NCI-H2196 treated with DMSO at 0.1 percent for 48 hours (cell line): ENCODE measurements around the gene SOCS4.
"Not testable (repeated sequence)": the region's sequence is repeated elsewhere in the genome, so short reads cannot be mapped to it uniquely, and the experiment has no call there.

Experiments
- DNase-seq: peaks from one replicate; lab custom pipeline; 2025; ENCODE audit not compliant: unreplicated experiment; lab: John Stamatoyannopoulos, UW

SOCS4 gene, protein sequence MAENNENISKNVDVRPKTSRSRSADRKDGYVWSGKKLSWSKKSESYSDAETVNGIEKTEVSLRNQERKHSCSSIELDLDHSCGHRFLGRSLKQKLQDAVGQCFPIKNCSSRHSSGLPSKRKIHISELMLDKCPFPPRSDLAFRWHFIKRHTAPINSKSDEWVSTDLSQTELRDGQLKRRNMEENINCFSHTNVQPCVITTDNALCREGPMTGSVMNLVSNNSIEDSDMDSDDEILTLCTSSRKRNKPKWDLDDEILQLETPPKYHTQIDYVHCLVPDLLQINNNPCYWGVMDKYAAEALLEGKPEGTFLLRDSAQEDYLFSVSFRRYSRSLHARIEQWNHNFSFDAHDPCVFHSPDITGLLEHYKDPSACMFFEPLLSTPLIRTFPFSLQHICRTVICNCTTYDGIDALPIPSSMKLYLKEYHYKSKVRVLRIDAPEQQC

DNA sequence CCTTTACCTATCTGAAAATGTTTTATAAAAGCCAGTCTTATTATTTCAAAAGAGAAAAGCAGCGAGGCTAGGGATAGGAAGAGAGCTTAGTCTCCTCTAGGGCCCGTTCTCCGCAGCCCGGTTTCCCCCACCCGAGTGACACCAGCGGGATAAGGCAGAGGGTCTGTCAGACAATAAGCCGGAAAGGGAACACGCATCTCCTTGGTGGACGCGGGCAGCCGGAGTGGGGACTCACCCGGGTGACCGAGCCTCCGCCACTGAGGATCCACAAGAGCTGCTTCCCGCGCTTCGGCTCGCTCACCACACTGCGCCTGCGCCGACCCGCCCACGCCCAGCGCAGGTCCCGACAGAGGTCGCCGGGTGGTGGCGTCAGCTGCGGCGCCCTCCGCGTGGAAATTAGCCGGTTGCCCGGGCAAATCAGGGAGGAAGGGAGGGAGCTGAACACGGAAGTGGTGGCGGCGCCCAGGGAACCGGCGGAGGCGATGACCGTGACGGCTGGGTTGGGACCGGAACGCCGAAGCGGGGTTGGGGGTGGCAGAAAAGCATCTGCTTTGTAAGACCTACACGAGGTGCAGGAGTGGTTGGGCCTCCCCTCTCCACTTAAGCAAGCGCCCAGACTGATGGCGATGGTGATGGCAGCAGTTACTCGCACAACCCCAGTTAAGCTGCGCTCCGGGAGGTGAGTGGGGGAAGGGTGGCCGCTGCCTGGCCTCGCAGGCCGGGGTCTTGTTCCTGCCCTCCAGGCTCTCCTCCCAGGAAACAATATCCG lies at the start of gene SOCS4, which contains the start of gene WDHD1:
TSS of gene SOCS4 (plus strand) at position 444 of the 769 bp plus-strand sequence. CDS start 15,806 bp downstream, outside the sequence.
TSS of gene WDHD1 (minus strand) at position 307 of the 769 bp plus-strand sequence. CDS start 312 bp downstream, outside the sequence.
- DNase-seq = peak; percentile 84

DNA sequence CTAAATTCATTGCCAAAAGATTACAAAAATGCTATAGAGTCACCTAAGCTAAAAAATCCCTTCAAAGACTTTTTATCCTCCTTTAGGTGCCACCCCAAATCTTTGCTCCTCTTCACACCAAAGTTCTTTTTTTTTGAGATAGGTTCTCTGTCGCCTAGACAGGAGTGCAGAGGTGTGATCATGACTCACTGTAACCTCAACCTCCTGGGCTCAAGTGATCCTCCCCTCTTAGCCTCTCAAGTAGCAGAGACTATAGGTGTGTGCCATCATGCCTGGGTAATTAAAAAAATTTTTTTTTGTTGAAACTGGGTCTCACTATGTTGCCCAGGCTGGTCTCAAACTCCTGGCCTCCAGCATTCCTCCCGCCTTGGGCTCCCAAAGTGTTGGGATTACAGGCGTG lies 48.0 kb upstream of the SOCS4 start:
- no peak for DNase-seq

DNA sequence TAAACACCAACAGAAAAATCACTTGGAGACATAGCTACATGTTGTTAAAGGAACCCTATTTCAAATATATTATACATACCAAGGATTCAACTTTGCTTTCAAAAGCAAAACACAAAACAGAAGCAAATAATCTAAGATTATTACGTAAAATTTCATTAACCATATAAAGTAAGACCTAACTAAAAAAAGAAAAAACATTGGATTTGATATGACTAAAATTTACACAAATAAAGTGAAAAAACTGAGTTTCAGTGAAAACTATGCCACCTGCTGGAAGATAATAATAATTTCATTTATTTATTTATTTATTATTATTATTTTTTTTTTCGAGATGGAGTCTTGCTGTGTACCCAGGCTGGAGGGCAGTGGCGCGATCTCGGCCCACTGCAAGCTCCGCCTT lies 45.3 kb upstream of the SOCS4 start:
- DNase-seq = no peak

DNA sequence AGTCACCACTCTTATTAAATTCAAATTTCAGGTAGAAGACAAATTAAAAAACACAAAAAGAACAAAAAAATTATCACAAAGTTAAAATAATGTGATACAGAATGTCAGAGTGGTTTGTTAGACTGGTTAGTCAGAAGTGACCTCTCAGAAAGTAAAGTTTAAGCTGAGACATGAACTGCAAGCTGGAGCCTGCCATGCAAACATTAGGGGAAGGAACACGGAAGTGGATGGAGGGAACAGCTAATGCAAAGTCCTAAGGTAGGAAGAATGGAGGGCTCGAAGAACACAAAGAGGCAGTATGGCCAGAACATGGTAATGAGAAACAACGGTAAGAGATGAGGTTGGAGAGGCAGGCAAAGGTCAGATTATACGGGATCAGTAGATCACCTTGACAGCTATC lies 41.9 kb upstream of the SOCS4 start:
- no peak for DNase-seq

DNA sequence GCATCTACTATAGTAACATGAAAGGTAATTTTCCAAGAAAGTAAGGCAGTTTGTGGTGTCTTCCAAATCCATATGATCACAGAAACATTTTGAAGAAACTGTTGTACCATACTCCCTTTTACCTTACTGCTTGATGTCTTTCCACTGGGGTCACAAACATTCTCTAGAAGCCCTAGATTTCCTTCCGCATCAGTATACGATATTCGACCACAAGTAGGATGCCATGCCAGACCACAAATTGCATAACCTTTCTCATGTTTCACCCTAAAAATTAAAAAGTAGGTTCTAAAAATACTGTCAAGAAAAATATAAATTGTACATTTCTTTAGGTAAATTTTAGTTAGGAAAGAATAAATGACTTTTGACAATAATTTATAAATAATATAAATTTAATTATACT lies 26.7 kb upstream of the SOCS4 start:
- no peak for DNase-seq

DNA sequence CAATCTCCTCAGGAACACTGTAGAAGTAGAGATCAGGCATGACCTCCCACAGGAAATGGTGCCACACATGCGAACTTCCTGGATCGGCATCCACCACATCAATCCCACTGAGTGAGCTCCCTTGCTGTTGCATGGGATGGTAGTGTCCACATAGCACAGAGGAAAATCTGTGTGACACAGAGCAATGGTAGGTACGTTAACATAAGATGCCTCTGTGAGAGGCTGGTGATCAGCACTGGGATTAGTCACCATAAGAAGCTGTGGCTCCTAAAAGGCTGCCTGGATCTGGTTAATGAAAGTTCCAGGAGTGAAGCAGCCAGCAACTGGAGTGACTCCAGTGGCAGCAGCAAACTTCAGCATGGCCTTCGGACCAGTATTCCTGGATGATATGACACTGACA lies 22.0 kb upstream of the SOCS4 start:
- DNase-seq = no peak

DNA sequence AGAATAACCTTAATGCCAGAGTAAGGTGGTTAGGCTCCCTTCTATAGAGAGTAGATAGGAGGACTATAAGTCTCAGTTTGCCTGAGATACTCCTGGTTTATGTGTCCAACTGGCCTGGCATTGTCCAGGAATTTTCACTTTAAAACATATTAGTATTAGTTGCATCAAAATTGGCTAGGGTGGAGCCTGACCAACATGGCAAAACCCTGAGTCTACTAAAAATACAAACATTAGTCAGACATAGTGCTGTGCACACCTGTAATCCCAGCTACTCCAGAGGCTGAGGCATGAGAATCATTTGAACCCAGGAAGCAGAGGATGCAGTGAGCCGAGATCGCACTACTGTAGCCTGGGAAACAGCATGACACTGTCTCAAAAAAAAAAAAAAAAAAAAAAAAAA lies 12.0 kb upstream of the SOCS4 start:
- no peak for DNase-seq

DNA sequence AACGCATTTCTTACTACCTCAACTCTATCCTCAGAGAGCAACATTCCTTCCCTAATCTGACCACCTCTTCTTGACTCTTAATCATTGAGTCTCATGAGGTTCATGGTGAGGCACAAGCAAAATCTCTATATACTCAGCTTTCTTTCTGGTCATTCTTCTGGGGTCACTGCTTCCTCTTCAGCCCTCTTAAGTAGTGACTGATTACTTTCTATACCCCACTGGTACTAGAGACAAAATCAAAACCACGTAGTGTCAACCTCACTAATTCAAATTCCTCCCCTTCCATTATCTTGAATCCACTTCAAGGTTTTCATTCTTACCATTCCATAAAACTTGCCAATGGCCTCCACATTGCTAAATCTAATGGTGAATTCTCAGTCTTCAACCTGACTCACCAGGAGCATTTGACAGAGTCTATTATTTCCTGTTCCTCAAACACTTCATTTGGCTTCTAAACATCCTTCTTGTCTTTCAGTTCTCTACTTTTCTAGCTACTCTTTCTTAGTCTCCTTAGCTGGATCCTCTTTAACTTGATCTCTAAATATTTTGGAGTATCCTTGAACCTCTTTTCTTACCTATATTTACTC lies 7.0 kb upstream of the SOCS4 start:
- no peak for DNase-seq

DNA sequence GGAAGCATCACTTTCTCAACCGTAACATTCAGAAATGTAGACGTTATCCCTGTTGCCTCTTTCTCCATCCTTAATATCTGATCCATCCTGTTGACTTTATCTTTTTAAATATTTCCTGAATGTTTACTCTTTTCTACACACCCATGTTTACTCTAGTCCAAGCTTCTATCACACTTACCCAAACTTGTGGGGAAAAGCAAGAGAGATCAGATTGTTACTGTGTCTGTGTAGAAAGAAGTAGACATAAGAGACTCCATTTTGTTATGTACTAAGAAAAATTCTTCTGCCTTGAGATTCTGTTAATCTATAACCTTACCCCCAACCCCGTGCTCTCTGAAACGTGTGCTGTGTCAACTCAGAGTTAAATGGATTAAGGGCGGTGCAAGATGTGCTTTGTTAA lies 2.7 kb upstream of the SOCS4 start:
- not testable (repeated sequence) for DNase-seq

DNA sequence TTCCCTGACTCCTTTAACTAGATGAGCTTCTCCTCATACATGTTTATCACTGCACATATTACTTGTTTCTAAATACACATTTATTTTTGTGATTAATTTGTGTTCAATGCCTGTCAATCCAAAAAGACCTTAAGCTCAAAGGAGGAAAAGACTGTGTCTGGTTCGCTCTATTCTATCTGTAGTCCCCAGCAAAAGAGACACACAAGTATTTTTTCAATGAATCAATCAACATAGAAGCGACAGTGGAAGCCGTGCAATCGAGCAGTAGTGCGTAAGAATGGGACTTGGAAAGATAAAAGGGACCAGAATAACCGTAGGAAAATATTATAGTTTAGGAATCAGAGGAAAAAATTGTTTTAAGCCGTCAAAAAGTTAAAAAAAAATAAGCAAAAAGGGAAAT lies 1.1 kb upstream of the SOCS4 start:
- DNase-seq = no peak

DNA sequence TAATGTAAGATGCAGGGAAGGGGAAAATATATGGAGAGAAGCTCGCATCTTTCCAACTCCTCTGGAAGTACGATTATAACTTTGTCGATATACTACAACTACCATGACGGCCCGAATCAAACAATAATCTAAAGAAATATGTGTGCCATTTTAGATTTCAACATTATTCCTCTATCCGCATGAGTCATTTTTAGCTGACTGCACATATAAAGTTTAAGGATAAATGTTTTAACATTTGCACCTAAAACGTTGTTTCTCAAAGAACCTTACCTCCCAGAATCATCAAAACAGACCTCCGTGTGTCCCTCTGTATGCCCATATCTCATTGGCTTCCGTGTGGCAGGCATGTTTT lies 619 bp upstream of the SOCS4 start:
- DNase-seq = no peak

DNA sequence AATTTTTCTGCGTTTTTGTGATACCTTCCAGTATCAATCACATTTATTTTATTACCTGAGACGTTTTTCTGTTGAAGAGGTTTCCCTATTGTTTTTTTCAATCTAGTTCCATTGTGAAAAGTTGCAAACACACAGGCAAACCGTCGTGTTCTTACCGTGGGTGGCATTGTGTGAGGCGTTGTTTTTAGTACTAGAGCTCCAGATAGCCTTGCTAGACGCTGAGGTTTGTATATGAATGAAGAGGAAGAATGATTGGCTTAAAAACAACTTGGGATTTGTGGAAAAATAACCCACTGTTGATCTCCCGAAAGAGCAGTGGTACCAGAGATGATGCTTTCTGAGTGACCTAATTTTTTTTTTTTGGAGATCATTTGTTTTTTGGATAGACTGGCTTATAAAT lies 1.0 kb downstream of the SOCS4 start:
- DNase-seq = no peak

DNA sequence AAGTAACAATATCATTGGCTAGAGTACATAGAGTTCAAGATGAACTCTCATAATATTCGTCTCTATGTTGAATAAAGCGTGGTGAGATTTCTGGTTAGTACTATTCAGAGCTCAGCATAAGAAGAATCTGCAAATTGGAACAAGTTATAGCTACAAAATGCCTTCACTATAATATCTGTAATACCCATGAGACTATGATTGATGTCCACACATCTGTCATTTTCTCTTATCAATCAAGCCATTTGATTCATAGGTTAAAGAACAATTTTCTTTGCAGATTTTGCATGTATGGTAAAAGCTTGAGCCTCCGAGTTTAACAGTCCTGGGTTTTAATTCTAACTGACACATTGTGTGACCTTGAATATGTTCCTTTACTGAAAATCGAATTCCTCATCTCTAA lies 1.4 kb downstream of the SOCS4 start:
- no peak for DNase-seq

DNA sequence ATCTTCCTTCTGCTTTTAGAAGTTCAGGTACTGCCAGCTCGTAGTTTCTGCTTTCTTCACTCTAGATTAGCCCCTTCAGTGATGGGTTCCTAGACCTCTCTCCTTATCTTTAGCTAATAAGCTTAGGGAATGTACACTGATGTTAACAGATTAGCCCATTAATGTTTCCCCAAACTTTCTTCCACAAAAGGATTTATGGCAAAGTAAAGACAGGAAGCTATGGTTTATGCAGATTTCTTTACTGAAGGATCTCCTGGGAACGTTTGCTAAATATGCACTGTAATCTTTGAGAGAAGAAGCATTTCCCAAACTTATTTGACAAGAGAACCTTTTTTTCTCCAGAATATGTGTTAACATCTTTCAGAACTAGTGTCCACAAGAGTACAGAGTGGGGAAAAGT lies 4.2 kb downstream of the SOCS4 start:
- no peak for DNase-seq

DNA sequence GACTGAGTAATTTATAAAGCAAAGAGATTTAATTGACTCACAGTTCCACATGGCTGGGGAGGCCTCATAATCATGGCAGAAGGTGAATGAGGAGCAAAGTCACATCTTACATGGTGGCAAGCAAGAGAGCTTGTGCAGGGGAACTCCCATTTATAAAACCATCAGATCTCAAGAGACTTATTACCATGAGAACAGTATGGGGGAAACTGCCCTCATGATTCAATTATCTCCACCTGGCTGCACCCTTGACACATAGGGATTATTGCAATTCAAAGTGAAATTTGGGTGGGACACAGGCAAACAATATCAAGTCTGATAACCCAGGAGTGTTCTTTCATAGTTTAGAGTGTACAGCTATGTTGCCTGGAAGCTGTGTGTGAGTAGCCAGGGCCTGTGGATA lies 11.0 kb downstream of the SOCS4 start:
- not testable (repeated sequence) for DNase-seq

DNA sequence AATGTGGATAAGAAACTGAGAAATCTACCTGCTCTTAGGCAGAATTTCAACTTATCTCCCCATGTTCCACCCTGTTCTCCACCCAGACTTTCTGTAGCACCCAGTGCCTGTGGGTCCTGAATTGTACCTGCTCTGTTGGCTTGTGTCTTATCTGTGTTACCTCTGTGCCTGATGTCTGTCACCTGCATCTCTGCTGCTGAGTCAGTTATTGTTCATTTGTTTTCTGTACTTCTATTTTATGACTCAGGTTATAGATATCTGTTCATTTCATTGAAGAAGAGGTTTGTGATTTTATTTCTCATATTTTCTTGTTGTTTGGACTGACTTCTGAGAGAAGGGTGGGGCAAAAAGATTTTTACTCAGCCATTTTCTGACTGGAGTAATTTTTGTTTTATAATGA lies 11.7 kb downstream of the SOCS4 start:
- no peak for DNase-seq

DNA sequence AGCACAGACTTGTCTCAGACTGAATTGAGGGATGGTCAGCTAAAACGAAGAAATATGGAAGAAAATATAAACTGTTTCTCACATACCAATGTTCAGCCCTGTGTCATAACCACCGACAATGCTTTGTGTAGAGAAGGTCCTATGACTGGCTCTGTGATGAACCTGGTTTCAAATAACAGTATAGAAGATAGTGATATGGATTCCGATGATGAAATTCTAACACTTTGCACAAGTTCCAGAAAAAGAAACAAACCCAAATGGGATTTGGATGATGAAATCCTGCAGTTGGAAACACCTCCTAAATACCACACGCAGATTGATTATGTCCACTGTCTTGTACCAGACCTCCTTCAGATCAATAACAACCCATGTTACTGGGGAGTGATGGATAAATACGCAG lies 16.5 kb downstream of the SOCS4 start:
- no peak for DNase-seq

DNA sequence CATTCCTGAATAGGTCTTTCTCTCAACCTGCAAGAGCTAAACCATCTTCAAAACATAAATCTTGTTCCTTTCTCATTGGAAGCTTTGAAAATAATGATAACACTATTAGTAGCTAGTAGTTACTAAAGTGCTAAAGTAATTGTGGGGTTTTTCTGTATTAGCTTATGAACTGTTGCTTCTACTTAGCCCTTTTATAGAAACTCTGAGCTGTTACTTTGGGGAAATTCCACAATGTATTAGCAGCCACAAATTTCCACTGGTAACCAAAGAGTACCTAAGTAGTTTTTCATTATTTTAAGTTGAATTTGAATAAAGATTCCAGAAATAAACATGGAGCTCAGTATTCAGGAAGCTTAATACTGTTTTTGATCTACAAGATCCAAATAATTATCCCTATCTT lies 18.1 kb downstream of the SOCS4 start:
- DNase-seq = no peak

DNA sequence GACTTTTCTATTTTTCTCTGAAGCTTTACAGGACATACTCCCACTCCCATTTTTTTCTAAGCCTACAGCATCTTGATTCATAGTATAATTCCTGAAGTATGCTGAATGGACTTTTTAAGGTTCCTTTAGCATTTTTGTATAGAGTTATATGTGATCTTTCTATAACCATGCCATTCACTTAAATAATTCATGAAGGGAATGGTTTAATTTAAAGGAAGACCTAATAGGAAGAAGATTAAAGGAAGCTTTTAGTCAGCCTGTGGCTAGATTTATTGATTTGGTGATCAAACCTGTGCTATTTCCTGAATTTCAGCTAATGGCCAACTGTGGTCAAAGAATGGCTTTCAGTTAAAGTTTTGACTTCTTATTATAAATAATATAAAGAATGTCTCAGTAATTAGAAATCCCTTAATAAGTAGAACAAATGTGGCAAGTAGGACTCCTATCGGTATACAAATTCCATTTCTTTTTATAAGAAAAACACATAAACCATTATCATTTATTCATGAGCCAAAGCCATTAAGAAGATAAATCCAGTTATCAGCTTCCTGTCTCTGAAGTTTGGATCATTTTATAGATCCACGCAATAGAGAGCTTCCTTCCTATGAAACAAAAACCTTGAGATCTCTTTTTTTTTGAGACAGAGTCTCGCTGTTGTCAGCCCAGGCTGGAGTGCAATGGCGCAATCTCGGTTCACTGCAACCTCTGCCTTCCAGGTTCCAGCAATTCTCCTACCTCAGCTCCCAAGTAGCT lies 20.4 kb downstream of the SOCS4 start:
- no peak for DNase-seq

DNA sequence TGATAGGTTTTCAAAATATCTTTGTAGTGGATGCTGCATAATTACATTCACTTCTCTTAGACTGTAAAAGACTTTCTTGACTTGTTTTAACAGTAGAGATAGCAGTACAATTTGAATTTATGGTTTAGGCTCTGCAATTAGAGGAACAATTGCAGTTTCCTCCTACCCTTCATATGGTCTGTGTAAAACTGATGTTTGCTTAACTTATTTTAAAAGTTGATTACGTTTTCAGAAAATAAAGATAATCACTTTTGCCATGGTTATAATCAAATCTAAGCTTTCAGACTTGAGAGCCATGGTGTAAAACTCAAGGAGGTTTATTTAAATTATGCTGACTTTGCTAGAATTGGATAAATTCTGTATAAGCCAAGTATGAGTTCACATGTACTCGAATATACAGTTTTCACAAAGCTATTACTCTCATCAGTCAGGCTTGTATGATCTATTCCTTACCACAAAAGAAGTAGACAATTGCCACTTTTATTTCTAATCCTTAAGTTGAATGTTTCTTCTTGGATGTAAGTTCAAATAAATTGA lies 21.9 kb downstream of the SOCS4 start:
- DNase-seq = no peak

DNA sequence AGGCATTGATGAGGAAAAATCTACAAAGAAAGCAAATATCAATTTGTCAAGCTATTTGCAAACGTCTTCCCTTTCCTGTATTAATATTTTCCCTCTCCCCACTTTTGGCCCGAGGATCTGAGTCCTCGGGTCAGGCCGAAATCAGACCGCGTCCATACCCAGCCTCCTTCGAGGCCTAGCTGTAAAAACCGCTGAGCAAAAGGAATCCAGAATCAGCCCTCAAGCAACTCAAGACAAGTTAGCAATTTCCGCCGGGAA lies 24.1 kb downstream of the SOCS4 start:
- no peak for DNase-seq
